HG03139 (cell line): Measurements from ENCODE around the gene GPR68.
"Not testable (repeated sequence)": the region's sequence is repeated elsewhere in the genome, so short reads cannot be mapped to it uniquely, and the experiment has no call there.

ENCODE experiments used
- ATAC-seq: cut with Tn5 transposase; IDR thresholded peaks from one replicate; pipeline ENCODE4 v1.9.1; 2021; ENCODE audit not compliant: unreplicated experiment

GPR68 gene

GRCh38 chr14:91230397-91231035, 14.0 kb downstream of the GPR68 start:
- ATAC-seq: no peak

- ATAC-seq: peak; percentile 64
Measured at GRCh38 chr14:91229743-91230200, 14.7 kb downstream of the GPR68 start.

- no peak for ATAC-seq
Measured at GRCh38 chr14:91229005-91229382, 15.5 kb downstream of the GPR68 start.

- ATAC-seq: peak; percentile 73
Measured at GRCh38 chr14:91228112-91229004, 16.1 kb downstream of the GPR68 start.

GRCh38 chr14:91227183-91227628, 17.3 kb downstream of the GPR68 start:
- ATAC-seq: no peak

GRCh38 chr14:91226360-91226759, 18.1 kb downstream of the GPR68 start:
- not testable (repeated sequence) for ATAC-seq

- no peak for ATAC-seq
Measured at GRCh38 chr14:91225025-91225424, 19.5 kb downstream of the GPR68 start.

- no peak for ATAC-seq
Measured at GRCh38 chr14:91223028-91223783, 21.3 kb downstream of the GPR68 start.

- ATAC-seq: no peak
Measured at GRCh38 chr14:91221270-91221669, 23.2 kb downstream of the GPR68 start.

- no peak for ATAC-seq
Measured at GRCh38 chr14:91220581-91221000, 23.9 kb downstream of the GPR68 start.

GRCh38 chr14:91219517-91220389, 24.8 kb downstream of the GPR68 start:
- no peak for ATAC-seq

- ATAC-seq: no peak
Measured at GRCh38 chr14:91218014-91218413, 26.5 kb downstream of the GPR68 start.

- ATAC-seq: no peak
Measured at GRCh38 chr14:91216731-91217226, 27.7 kb downstream of the GPR68 start.

- ATAC-seq: no peak
Measured at GRCh38 chr14:91215381-91215780, 29.1 kb downstream of the GPR68 start.

GRCh38 chr14:91214306-91214705, 30.2 kb downstream of the GPR68 start:
- ATAC-seq: no peak

GRCh38 chr14:91211017-91211416, 33.5 kb downstream of the GPR68 start:
- no peak for ATAC-seq

GRCh38 chr14:91207008-91207407, 37.5 kb downstream of the GPR68 start:
- ATAC-seq: no peak

- ATAC-seq: no peak
Measured at GRCh38 chr14:91205459-91205858, 39.0 kb downstream of the GPR68 start.

- ATAC-seq: no peak
Measured at GRCh38 chr14:91204657-91205056, 39.8 kb downstream of the GPR68 start.
